Suprapubic skin (tissue), 4 donors: ENCODE measurements around the gene HSBP1. TPM values are rescaled to one million over a fixed set of nuclear protein-coding genes. Genes with fewer than 3 reads are reported as not detected.

Source experiments
- DNase-seq, 2 donors: peaks; one replicate each; pipeline ENCODE4 v3.0.0-alpha.2; 2019; ENCODE audit warnings: low spot score in 2 of 2
- H3K27ac ChIP-seq: fragments of 200-600 bp; sonication (generic); one replicate; pipeline ENCODE4 v1.5.1; 2019
- H3K27me3 ChIP-seq: fragments of 200-600 bp; sonication (generic); one replicate; pipeline ENCODE4 v1.5.1; 2019
- H3K36me3 ChIP-seq: fragments of 200-600 bp; sonication (generic); one replicate; pipeline ENCODE4 v1.5.1; 2019
- H3K4me1 ChIP-seq: fragments of 200-600 bp; sonication (generic); one replicate; pipeline ENCODE4 v1.5.1; 2019
- H3K4me3 ChIP-seq: fragments of 200-600 bp; sonication (generic); one replicate; pipeline ENCODE4 v1.5.1; 2019; ENCODE audit warnings: mild to moderate bottlenecking
- H3K9me3 ChIP-seq: fragments of 200-600 bp; sonication (generic); one replicate; pipeline ENCODE4 v1.5.1; 2019
- CTCF ChIP-seq, 2 donors: fragments of 200-600 bp in 1 of 2; fragments of 450-650 bp in 1 of 2; sonication (generic) in 1 of 2; IDR thresholded peaks; one replicate each; pipeline ENCODE4 v1.5.1; 2016 to 2019; ENCODE audit warnings: antibody characterized with exemption in 2 of 2, mild to moderate bottlenecking in 1 of 2, moderate library complexity in 1 of 2
- EP300 ChIP-seq: sonication (generic); formaldehyde crosslinking; IDR thresholded peaks from one replicate; pipeline ENCODE4 v1.6.1; 2017; ENCODE audit warnings: antibody characterized with exemption
- POLR2A ChIP-seq, 2 donors: fragments of 450-650 bp; IDR thresholded peaks; one replicate each; pipeline ENCODE4 v1.6.1; 2017; ENCODE audit warnings: antibody characterized with exemption in 2 of 2, mild to moderate bottlenecking in 2 of 2, moderate library complexity in 2 of 2
- POLR2AphosphoS5 ChIP-seq, 3 donors: sonication (generic); formaldehyde crosslinking; IDR thresholded peaks; one replicate each; pipeline ENCODE4 v1.6.1; 2017; ENCODE audit warnings: antibody characterized with exemption in 3 of 3
- WGBS: methylation state at CpG from one replicate; pipeline ENCODE4 v1.1.5; 2018; 5-methylcytosine and 5-hydroxymethylcytosine counted together
- total RNA-seq, 4 donors: library from RNA; depleted of rRNA; stranded (reverse); fragments of >200 nt; gene quantifications; one replicate each; pipeline ENCODE4 v1.1.0, GENCODE V29; 2016

The HSBP1 gene
- total RNA-seq, 4 donors from 2014 or later: 13.4 to 22.0 (median 17.2) TPM

GRCh38 chr16:83862661-83863060, 54.9 kb downstream of the HSBP1 start:
- 67% methylated on average over 7 of the region's 7 CpGs for WGBS
- H3K27me3 ChIP-seq: no peaks in the 10 kb centered on the region
- H3K4me3 ChIP-seq: no peak overlapping the region
- no peaks in the 10 kb centered on the region for H3K36me3 ChIP-seq
- no peak for DNase-seq
- H3K4me1 ChIP-seq: no peaks in the 10 kb centered on the region
- no peaks in the 10 kb centered on the region for H3K9me3 ChIP-seq
- no peak for TF ChIP-seq EP300
- no peak for TF ChIP-seq POLR2A (IDR thresholded peaks at IDR 0.05)
- no peak for TF ChIP-seq POLR2AphosphoS5 (IDR thresholded peaks at IDR 0.05)
- TF ChIP-seq CTCF (IDR thresholded peaks at IDR 0.05): no peak
- no peak overlapping the region for H3K27ac ChIP-seq

- H3K4me1 ChIP-seq: no peaks in the 10 kb centered on the region
- no peak for DNase-seq
- H3K9me3 ChIP-seq: no peaks in the 10 kb centered on the region
- no peaks in the 10 kb centered on the region for H3K27me3 ChIP-seq
- no peaks in the 10 kb centered on the region for H3K36me3 ChIP-seq
- 80% methylated on average over 1 of the region's 1 CpG for WGBS
- no peak for TF ChIP-seq EP300
- TF ChIP-seq CTCF (IDR thresholded peaks at IDR 0.05): no peak
- TF ChIP-seq POLR2A (IDR thresholded peaks at IDR 0.05): no peak
- no peak for TF ChIP-seq POLR2AphosphoS5 (IDR thresholded peaks at IDR 0.05)
- no peak overlapping the region for H3K27ac ChIP-seq
- no peak overlapping the region for H3K4me3 ChIP-seq
These were observed 55.9 kb downstream of the HSBP1 start for GRCh38 chr16:83863682-83864081.

Other genes with a start within 250 kb of the HSBP1 start
- 10 to 100 TPM in 1 of 4 donors, 1 to 10 TPM in 3; 4.4 to 23.7 (median 5.7) TPM for gene MLYCD, start 91.1 kb downstream of the HSBP1 start, total RNA-seq
- 1 to 10 TPM; 1.0 to 2.2 (median 1.5) TPM for gene OSGIN1, start 145.3 kb downstream of the HSBP1 start, total RNA-seq
- not detected for gene NECAB2, start 160.3 kb downstream of the HSBP1 start, total RNA-seq
- gene SLC38A8, start 234.8 kb downstream of the HSBP1 start, total RNA-seq: not detected